OCI-LY3 (cell line): ENCODE results near the gene COBL.

Source experiments
- H2AFZ ChIP-seq: fragments of 200-600, 300-600 bp; shearing (Covaris generic); 2 replicates; pipeline ENCODE4 v1.6.0; 2014; ENCODE audit warnings: antibody characterized with exemption, low read depth, low read length
- H3K27ac ChIP-seq: fragments of 200-600, 300-600 bp; sonication (generic); 2 replicates; pipeline ENCODE4 v1.5.1; 2014; ENCODE audit warnings: mild to moderate bottlenecking, low read length, moderate library complexity, mixed read lengths
- H3K27me3 ChIP-seq: fragments of 200-600, 300-600 bp; sonication (generic); 2 replicates; pipeline ENCODE4 v1.6.1; 2014; ENCODE audit warnings: low read depth, low read length, mixed read lengths
- H3K36me3 ChIP-seq: fragments of 200-600, 300-600 bp; sonication (generic); replicated peaks from 2 replicates; pipeline ENCODE3; 2014; ENCODE audit warnings: low read depth, low read length, mixed read lengths
- H3K4me1 ChIP-seq: fragments of 300-600, 200-600 bp; sonication (generic); 2 replicates; pipeline ENCODE4 v1.6.1; 2014; ENCODE audit warnings: low read length, mixed read lengths
- H3K4me2 ChIP-seq: fragments of 200-600, 300-600 bp; sonication (generic); 2 replicates; pipeline ENCODE4 v1.6.1; 2014; ENCODE audit warnings: low read length, mixed read lengths
- H3K4me3 ChIP-seq: fragments of 300-600, 200-600 bp; sonication (generic); 2 replicates; pipeline ENCODE4 v1.5.1; 2014; ENCODE audit warnings: antibody characterized with exemption, mild to moderate bottlenecking, low read length, moderate library complexity
- H3K79me2 ChIP-seq: fragments of 300-600, 200-600 bp; shearing (Covaris generic); 2 replicates; pipeline ENCODE4 v1.6.1; 2014; ENCODE audit warnings: mild to moderate bottlenecking, low read length, mixed read lengths
- H3K9ac ChIP-seq: fragments of 300-600, 200-600 bp; shearing (Covaris generic); 2 replicates; pipeline ENCODE4 v1.6.0; 2014; ENCODE audit warnings: mild to moderate bottlenecking, low read length, moderate library complexity
- H3K9me3 ChIP-seq: fragments of 200-600, 300-600 bp; shearing (Covaris generic); 2 replicates; pipeline ENCODE4 v1.6.1; 2014; ENCODE audit warnings: low read length, mixed read lengths; ENCODE audit not compliant: insufficient read depth
- H4K20me1 ChIP-seq: fragments of 200-600, 300-600 bp; sonication (generic); 2 replicates; pipeline ENCODE4 v1.6.1; 2016; ENCODE audit warnings: low read length, mixed read lengths; ENCODE audit not compliant: insufficient read depth
- EZH2phosphoT487 ChIP-seq: fragments of 200-600 bp; shearing (Covaris generic); IDR thresholded peaks from 2 replicates; pipeline ENCODE4 v1.6.1; 2018; ENCODE audit warnings: antibody characterized with exemption, mixed run types, low read depth
- TF ChIP-seq, protein P1 (sequence below): fragments of 200-600, 300-600 bp; sonication (generic); IDR thresholded peaks from 2 replicates; pipeline ENCODE4 v1.5.1; 2014; ENCODE audit warnings: antibody characterized with exemption, low read length, low read depth

The COBL gene

DNA sequence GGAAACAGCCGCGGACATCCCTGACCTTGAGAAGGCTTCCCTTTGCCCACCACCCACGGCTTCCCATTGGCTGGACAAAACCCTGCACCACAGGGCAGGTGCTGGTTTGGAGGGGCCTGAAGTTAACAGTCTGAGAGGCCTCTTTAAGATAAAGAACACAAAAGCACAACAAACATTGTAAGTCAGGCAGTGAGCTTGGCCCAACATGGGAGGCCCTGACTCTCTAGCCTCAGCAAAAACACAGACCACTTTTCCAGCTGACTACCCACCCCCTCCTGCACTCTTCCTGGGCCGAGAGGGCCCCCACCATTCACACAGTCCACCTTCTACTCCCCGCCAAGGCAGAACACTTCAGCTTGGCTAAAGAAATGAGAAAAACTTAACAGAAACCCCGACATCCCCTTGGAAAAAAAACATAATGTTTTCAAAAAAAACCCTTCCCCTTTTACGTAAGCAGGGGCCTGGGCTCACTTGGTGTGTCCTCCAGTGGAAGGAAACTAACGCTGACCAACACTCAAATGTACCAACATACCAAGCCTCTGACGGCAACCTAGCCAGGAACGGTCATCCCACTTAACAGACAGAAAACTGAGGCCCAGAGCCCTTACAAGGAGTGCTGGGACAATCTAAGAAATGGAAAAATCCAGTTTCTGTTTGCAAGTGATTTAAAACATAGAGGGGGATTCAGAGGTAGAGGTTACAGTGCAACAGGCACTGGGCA, 80.9 kb downstream of the COBL start:
- no peaks in the 10 kb centered on the region for H3K79me2 ChIP-seq
- H3K9me3 ChIP-seq, result no peaks in the 10 kb centered on the region
- H4K20me1 ChIP-seq, result no peaks in the 10 kb centered on the region
- no peak overlapping the region for H3K4me3 ChIP-seq
- no peaks in the 10 kb centered on the region for H3K27me3 ChIP-seq
- H3K4me2 ChIP-seq, result no peak overlapping the region
- H3K9ac ChIP-seq, result no peak overlapping the region
- no peak for TF ChIP-seq EZH2phosphoT487
- TF ChIP-seq, protein P1, sequence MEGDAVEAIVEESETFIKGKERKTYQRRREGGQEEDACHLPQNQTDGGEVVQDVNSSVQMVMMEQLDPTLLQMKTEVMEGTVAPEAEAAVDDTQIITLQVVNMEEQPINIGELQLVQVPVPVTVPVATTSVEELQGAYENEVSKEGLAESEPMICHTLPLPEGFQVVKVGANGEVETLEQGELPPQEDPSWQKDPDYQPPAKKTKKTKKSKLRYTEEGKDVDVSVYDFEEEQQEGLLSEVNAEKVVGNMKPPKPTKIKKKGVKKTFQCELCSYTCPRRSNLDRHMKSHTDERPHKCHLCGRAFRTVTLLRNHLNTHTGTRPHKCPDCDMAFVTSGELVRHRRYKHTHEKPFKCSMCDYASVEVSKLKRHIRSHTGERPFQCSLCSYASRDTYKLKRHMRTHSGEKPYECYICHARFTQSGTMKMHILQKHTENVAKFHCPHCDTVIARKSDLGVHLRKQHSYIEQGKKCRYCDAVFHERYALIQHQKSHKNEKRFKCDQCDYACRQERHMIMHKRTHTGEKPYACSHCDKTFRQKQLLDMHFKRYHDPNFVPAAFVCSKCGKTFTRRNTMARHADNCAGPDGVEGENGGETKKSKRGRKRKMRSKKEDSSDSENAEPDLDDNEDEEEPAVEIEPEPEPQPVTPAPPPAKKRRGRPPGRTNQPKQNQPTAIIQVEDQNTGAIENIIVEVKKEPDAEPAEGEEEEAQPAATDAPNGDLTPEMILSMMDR, result no peak
- H3K27ac ChIP-seq, result no peak overlapping the region
- H2AFZ ChIP-seq, result no peak overlapping the region
- H3K36me3 ChIP-seq, result no peaks in the 10 kb centered on the region
- no peaks in the 10 kb centered on the region for H3K4me1 ChIP-seq

DNA sequence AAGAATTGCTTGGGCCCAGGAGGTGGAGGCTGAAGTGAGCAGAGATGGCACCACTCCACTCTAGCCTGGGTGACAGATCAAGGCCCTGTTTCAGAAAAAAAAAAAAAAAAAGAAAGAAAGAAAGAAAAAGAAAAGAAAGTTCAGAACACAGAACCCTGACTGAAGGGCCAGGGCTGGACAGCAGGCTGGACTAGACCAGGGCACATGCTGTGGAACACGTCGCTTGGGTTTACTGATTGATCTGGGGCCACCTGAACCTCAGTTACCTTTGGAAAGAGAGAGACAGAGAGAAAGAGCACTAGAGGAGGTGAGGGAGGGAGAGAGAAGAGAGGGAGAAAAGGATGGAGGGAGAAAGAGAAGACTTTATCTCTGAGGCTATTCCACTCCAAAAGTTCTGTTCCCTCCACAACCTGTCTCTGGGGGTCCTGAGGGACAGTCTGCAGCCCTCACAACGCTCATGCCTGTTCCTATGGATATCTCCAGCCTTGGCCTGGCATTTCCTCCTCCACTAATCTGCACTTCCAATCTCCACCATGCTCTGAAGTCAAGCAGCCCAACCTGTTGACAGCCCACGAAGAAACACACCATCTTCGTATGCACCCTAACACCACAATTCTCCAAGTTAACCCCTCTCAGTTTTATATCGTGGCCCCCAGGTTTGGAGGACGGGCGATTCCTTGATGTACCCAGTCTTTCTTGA, 81.8 kb downstream of the COBL start:
- TF ChIP-seq, protein P1, result no peak
- no peak for TF ChIP-seq EZH2phosphoT487
- Histone ChIP-seq H3K4me2 (no peak overlapping the region), H3K4me3 (no peak overlapping the region), H3K9me3 (no peaks in the 10 kb centered on the region), H3K4me1 (no peaks in the 10 kb centered on the region), H3K27me3 (no peaks in the 10 kb centered on the region), H3K27ac (no peak overlapping the region), H3K36me3 (no peaks in the 10 kb centered on the region), H3K79me2 (no peaks in the 10 kb centered on the region), H2AFZ (no peak overlapping the region), H4K20me1 (no peaks in the 10 kb centered on the region), H3K9ac (no peak overlapping the region)

DNA sequence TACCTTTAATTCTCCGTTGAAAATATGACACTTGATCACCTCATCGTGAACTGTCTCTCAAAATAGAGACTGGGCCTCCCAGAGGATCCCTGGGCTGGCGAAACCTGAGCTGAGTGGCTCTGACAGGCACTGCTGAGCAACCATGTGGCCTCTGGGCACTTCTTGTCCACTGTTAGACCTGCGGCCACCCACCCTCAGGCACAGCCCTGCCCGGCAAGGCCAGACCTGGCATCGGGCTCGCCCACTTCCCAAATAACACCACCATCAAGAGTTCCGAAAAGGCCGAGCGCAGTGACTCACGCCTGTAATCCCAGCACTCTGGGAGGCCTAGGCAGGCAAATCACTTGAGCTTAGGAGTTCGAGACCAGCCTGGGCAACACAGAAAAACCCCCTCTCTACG, 82.5 kb downstream of the COBL start:
- H3K79me2 ChIP-seq, result no peaks in the 10 kb centered on the region
- no peaks in the 10 kb centered on the region for H3K36me3 ChIP-seq

DNA sequence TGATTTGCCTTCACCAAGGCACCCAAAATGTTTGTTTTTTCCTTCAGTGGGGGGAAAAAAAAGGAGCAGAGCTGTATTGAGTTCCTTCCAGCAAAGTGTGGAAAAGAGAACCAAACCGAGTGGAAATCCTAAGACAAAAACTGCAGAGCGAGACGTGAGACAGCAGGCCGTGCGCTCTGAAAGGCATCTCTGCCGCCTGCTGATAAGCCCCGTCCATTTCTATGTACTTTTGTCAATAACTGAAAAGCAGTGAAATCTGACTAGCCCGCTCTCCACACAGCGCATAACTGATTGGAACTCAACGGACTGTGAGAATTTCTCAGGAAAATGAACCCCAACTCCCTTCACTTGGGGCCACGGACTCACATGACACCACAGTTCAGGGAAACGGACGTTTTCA, 83.2 kb downstream of the COBL start:
- Histone ChIP-seq H3K27ac (no peak overlapping the region), H4K20me1 (no peaks in the 10 kb centered on the region), H3K9ac (no peak overlapping the region), H3K79me2 (no peaks in the 10 kb centered on the region), H2AFZ (no peak overlapping the region), H3K36me3 (no peaks in the 10 kb centered on the region), H3K4me3 (no peak overlapping the region), H3K27me3 (no peaks in the 10 kb centered on the region), H3K4me1 (no peaks in the 10 kb centered on the region), H3K4me2 (no peak overlapping the region), H3K9me3 (no peaks in the 10 kb centered on the region)
- TF ChIP-seq, protein P1, result no peak
- TF ChIP-seq EZH2phosphoT487, result no peak

More for the DNA sequence above, 82.5 kb downstream of the COBL start:
- H4K20me1 ChIP-seq, result no peaks in the 10 kb centered on the region
- no peak overlapping the region for H2AFZ ChIP-seq
- no peak overlapping the region for H3K9ac ChIP-seq
- H3K4me2 ChIP-seq, result no peak overlapping the region
- no peaks in the 10 kb centered on the region for H3K4me1 ChIP-seq
- H3K9me3 ChIP-seq, result no peaks in the 10 kb centered on the region
- no peak for TF ChIP-seq EZH2phosphoT487
- TF ChIP-seq, protein P1, result no peak
- no peaks in the 10 kb centered on the region for H3K27me3 ChIP-seq
- no peak overlapping the region for H3K4me3 ChIP-seq
- H3K27ac ChIP-seq, result no peak overlapping the region
